Glomerular endothelial cell (primary cell): Measurements from ENCODE around the gene LDHD. TPM values are rescaled to one million over a fixed set of nuclear protein-coding genes. Genes with fewer than 3 reads are reported as not detected.
"Not testable (repeated sequence)": the region's sequence is repeated elsewhere in the genome, so short reads cannot be mapped to it uniquely, and the experiment has no call there.

Source experiments
- DNase-seq: peaks from one replicate; pipeline ENCODE4 v3.0.0-alpha.2; 2011; ENCODE audit warnings: low read depth, low spot score; ENCODE audit errors: extremely low read depth
- total RNA-seq: library from RNA; depleted of rRNA; stranded (reverse); fragments of >200 nt; gene quantifications from 2 replicates; pipeline ENCODE4 v1.2.3, GENCODE V29; 2015

The LDHD gene
- total RNA-seq = 0.12 and 0.73 TPM in 2 replicates

- DNase-seq = no peak
Observed at GRCh38 chr16:75116081-75116910, at the start of gene LDHD. Gene LDHD, minus strand, starts transcription at chr16:75116780. Its CDS starts 60 bp downstream, at chr16:75116720.

DNA sequence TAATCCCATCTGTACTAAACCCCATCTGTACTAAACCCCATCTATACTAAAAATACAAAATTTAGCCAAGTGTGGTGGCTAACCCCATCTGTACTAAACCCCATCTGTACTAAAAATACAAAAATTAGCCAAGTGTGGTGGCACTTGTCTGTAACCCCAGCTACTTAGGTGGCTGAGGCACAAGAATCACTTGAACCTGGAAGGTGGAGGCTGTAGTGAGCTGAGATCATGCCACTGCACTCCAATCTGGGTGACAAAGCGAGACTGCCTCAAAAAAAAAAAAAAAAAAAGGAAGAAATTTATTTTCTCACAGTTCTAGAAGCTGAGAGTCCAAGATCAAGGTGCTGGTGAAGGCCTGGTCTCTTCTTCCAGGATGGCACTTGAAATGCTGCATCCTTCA, 43.8 kb upstream of the LDHD start:
- DNase-seq = no peak

- no peak for DNase-seq
Observed at GRCh38 chr16:75152635-75153034, 36.1 kb upstream of the LDHD start.

GRCh38 chr16:75151798-75152197, 35.2 kb upstream of the LDHD start:
- DNase-seq = no peak

DNA sequence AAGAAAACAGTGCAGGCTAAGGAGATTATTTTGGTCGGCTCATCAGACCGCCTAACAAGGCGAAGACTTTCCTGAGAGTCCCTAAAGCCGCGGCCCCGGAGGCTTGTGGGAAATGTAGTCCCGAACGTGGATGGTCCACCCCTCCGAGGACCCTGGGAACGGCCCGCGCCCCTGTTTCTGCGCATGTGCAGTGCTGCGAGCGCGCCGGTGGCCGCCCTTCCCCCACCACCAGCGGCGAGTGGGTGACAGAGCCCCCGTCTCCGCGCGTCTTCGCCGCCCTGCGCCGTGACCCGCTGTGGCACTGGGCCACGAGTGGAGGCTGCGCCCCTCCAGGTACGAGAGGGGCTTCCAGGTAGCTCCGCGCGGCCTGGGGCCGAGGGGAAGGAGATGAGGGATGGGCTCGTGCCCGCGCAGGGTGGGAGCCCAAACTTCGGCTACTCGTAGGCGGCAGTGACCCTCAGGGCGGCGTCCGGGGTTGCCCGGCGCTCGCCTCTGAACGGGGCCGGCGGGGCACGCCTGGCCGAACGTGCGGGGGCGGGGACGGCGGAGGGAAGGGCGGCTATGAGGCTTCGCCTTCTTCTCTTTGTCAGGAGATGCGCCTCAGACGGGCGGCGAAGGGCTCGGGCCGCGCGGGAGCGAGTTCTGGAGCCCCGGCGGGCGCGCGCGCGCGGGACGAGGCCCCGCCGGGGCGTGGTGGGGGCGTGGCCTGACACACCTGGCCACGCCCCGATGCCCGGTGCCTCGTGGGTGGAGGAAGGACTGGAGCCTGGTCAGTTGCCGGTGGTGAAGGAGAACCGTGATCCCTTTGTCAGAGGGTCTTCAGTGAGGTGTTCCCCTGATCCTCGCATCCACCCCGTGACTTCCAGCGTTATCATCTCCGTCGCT, 32.0 kb upstream of the LDHD start, which contains the start of gene ZFP1:
Gene ZFP1 (plus strand): TSS at position 214 of the 885 bp plus-strand sequence. CDS start 4,428 bp downstream, outside the sequence.
- peak; percentile 36 for DNase-seq

- no peak for DNase-seq
Observed at GRCh38 chr16:75147968-75148310, 31.4 kb upstream of the LDHD start.

DNA sequence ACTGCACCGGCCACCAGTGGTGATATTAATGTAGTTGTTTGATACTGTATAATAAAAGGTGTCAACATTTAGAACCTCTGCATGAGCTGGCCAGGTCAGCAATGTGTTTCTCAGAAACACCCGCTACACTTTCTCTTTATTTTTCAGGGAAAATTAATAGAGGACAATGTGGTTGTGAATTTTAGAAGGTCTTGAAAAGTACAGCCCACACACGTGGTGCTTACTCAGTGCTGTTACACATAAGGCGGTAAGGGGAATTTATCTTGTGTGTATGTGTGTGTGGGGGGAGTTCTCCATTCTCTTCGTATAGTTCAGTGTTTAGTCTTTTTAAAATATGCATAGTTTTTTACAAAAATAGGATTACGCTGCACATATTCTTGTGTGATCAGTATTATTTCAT, 27.4 kb upstream of the LDHD start:
- DNase-seq = no peak

DNA sequence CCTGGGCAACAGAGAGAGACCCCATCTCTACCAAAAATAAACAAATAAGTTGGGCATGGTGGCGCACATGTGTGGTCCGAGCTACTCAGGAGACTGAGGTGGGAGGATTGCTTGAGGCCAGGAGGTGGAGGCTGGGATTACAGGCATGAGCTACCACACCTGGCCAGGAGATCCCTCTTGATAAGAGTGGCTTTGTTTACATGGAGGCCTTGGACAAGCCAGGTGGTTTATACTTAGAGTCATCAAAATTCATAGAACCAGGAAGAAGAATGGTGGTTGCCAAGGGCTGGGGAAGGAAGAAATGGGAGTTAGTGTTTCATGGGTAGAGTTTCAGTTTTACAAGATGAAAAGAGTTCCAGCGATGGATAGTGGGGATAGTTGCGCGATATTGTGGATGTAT, 22.9 kb upstream of the LDHD start:
- DNase-seq = no peak

- DNase-seq = no peak
Observed at GRCh38 chr16:75138636-75139035, 22.1 kb upstream of the LDHD start.

GRCh38 chr16:75138233-75138632, 21.7 kb upstream of the LDHD start:
- no peak for DNase-seq

DNA sequence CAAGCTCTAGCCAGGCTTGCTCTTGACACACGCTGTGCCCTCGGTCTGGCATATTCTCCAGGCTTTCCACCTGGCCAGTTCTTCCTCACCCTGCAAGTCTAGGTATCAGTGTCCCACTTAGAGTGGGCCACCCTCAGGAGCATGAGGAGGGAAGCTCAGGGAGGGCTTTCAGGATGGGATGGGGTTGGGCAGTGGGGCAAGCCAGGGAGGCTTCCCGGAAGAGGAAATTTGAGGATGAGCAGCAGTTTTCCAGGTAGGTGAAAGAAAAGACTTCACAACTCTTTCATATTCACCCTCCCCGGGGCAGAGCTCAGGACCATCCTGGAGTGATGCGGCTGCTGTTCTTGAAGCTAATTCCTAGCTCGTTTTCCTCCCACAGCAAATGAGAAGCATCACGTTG, 14.5 kb upstream of the LDHD start:
- no peak for DNase-seq

DNA sequence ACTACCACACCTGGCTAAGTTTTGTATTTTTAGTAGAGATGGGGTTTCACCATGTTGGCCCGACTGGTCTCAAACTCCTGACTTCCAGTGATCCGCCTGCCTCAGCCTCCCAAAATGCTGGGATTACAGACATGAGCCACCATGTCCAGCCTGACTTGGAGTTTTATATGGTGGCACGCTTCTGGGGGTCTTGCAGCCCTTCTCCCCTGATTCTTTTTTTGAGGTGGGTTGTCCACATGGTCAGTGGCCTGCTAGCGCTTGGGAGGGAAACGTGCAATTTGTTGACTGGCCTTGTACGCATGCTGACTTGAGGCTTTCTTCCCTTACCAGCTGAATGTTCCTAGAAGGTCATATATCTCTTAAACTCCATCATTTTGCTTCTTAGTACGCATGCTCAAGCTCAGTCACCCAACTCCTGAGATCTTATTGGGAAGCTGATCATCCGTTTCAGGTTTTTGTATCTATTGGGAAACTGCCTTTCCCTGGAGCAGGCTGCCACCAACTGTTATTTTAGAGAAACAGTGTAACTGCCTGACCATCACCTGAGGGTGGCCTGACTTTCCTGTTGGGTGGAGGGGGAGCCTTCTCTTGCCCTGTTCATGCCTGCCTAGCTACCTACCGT, 13.7 kb upstream of the LDHD start:
- no peak for DNase-seq

GRCh38 chr16:75129421-75130149, 13.0 kb upstream of the LDHD start:
- DNase-seq = not testable (repeated sequence)

GRCh38 chr16:75127713-75128415, 11.3 kb upstream of the LDHD start:
- no peak for DNase-seq

DNA sequence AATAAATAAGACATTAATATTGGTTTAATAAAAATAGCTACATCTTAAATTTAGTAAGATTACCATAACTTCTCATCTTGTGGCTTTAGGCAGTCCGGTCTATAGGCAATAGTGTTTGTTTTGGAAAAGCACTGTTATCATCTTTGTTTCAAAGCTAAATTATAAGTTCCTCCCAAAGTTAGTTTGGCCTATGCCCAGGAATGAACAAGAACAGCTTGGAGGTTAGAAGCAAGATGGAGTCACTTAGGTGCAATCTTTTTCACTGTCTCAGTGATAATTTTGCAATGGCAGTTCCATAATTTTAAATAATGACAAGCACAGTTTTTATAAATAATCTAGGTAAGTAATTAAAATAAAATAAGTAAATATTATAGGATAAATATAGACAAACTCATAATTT, 6.0 kb upstream of the LDHD start:
- DNase-seq = no peak

GRCh38 chr16:75121949-75122568, 5.5 kb upstream of the LDHD start:
- DNase-seq = no peak

DNA sequence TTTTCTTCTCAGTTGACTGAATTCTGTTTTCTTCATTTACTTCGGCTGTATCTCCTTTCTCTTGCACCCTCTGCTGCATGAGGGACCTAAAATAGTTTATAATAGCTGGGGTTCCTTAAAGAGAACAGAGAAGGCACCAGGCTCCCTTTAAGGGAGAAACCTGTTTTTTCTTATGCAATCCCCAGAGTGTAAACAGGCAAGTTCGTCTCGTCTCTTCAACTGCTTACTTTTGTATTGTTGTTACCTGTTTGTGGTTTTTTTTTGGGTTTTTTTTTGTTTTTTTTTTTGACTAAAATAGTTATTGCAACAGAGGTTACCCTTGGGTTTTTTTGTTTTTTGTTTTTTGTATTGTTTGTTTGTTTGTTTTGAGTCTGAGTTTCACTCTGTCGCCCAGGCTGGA, 3.7 kb upstream of the LDHD start:
- no peak for DNase-seq

- DNase-seq = no peak
Observed at GRCh38 chr16:75118943-75119539, 2.5 kb upstream of the LDHD start.

GRCh38 chr16:75116911-75117245, 298 bp upstream of the LDHD start:
- DNase-seq = no peak
